ENCODE results near the gene HPS5.
"Not testable (repeated sequence)": the region's sequence is repeated elsewhere in the genome, so short reads cannot be mapped to it uniquely, and the experiment has no call there.

The HPS5 gene

DNA sequence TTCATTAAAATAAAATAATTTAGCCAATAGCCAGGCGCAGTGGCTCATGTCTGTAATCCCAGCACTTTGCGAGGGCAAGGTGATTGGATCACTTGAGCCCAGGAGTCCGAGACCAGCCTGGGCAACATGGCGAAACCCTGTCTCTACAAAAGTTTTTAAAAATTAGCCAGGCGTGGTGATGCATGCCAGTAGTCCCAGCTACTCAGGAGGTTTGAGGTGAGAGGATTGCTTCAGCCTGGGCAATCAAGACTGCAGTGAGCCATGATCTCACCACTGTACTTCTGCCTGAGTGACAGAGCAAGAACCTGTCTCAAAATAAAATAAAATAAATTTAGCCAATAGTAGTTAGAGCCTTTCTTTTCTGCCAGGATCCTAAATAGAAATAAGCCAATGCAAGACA, 12.2 kb downstream of the HPS5 start:
- ATAC-seq: no peak
- H3K4me3 Mint-ChIP-seq: no peak overlapping the region
- peaks cover 19% of the 10 kb centered on the region for H3K4me1 Mint-ChIP-seq
- H3K27ac Mint-ChIP-seq: no peak overlapping the region
- H3K27me3 Mint-ChIP-seq: no peaks in the 10 kb centered on the region
- peaks cover 47% of the 10 kb centered on the region for H3K36me3 Mint-ChIP-seq
- H3K9me3 Mint-ChIP-seq: no peaks in the 10 kb centered on the region

DNA sequence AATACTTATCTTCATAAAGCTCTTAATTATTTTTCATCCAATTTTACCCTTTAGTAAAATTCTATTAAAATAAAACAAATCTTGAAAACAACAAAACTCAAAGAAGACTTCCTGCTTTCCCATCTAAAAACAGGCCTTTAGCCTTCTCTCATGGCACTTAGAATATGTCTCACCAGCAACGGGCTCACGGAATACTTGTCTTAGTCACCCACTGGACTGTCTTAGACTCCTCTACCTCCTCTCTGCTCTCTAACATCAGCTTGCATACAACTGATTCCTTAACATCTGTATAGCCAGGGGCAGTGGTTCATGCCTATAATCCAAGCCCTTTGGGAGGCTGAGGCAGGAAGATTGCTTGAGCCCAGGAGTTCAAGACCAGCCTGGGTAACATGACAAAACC, 13.7 kb downstream of the HPS5 start:
- Mint-ChIP-seq H3K27ac (no peak overlapping the region), H3K27me3 (no peaks in the 10 kb centered on the region), H3K4me3 (no peak overlapping the region), H3K36me3 (peaks cover 53% of the 10 kb centered on the region), H3K4me1 (peaks cover 17% of the 10 kb centered on the region), H3K9me3 (no peaks in the 10 kb centered on the region)
- no peak for ATAC-seq

DNA sequence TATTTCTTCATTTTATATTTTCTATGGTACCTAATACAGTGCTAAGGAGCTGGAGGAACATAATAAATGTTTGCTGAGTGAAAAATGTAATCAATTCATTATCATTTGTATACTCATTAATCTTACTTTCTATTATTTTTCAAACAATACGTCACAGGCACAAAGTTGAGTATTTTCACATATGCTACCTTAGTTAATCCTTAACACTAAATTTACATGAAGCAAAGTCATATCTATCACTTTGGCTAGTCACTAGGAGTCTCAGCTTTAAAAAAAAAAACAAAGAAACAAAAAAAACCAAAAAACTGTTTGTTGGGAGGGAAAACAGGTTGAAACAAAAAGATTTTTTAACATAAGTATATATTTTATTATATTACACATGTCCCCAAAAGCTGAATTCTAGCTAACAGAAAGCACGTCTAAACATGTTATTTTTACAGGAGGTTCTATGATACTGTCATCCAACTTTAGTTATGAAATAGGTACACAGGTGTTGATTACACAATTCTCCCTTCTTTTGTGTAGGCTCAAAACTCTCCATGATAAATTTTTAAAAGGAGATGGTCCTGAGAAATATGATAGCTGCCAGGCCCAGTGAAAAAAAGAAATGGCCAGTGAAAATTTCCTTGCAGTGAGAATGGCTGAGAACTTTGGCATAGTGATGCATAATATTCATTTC, 14.3 kb downstream of the HPS5 start:
- H3K27me3 Mint-ChIP-seq: no peaks in the 10 kb centered on the region
- H3K9me3 Mint-ChIP-seq: no peaks in the 10 kb centered on the region
- peaks cover 17% of the 10 kb centered on the region for H3K4me1 Mint-ChIP-seq
- H3K36me3 Mint-ChIP-seq: peaks cover 59% of the 10 kb centered on the region
- no peak overlapping the region for H3K4me3 Mint-ChIP-seq
- no peak overlapping the region for H3K27ac Mint-ChIP-seq
- ATAC-seq: no peak

DNA sequence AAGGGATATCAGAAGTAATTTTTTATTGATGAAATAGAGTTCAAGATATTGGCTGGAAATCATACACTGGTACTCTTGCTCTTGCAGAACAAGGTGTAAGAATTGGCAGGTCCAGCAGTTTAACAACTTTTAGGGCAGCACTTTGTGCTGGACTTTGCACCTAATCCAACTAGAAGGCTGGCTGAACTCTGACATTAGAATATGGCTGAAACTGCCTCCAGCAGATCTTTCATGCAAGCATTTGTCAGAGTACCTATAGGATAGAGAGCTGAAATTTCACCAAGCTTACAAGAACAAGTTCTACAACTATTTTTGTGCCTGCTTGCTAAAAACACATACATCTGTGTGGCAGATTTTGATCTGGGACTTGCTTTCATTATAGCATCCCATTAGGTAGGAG, 17.2 kb downstream of the HPS5 start:
- H3K36me3 Mint-ChIP-seq: peaks cover 73% of the 10 kb centered on the region
- H3K4me1 Mint-ChIP-seq: peaks cover 3% of the 10 kb centered on the region
- ATAC-seq: no peak
- H3K27ac Mint-ChIP-seq: no peak overlapping the region
- no peak overlapping the region for H3K4me3 Mint-ChIP-seq
- no peaks in the 10 kb centered on the region for H3K9me3 Mint-ChIP-seq
- H3K27me3 Mint-ChIP-seq: no peaks in the 10 kb centered on the region

DNA sequence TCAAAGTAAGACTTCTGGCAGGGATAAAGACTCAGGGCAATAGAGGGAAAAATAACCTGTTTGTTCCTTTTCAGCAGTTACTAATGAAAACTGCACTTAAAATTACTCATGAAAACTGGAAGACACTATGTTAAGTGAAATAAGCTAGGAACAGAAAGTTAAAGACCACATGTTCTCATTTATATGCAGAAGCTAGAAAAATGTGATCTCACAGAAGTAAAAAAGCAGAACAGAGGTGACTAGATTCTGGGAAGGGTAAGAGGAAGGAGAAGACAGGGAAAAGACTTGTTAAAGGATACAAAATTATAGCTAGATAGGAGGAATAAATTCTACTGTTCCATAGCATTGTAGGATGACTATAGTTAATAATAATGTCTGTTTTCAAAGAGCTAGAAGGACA, 22.2 kb downstream of the HPS5 start:
- Mint-ChIP-seq H3K27me3 (no peaks in the 10 kb centered on the region), H3K9me3 (no peaks in the 10 kb centered on the region), H3K4me3 (no peak overlapping the region), H3K4me1 (peaks cover 6% of the 10 kb centered on the region), H3K36me3 (peaks cover 79% of the 10 kb centered on the region), H3K27ac (no peak overlapping the region)
- ATAC-seq: no peak

DNA sequence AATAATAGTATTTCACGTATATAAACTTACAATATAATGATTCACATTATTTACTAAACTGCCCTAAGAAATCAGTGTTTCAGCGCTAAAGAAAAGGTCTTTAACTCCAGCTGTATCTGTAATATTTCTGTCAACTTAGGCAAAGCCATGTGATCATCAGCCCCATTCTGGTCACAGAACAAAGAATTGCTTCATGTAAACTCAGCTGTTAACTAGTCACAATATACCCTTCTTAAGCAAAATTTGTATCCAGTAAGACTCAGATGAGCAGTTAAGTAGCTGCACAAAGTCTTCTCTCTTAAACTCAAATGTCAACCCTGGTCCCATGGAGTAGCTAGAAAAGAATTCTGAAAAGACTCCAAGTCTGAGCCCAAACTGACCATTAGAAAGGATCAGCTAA, 26.6 kb downstream of the HPS5 start:
- Mint-ChIP-seq H3K27me3 (no peaks in the 10 kb centered on the region), H3K27ac (no peak overlapping the region), H3K4me3 (no peak overlapping the region), H3K9me3 (no peaks in the 10 kb centered on the region), H3K4me1 (peaks cover 6% of the 10 kb centered on the region), H3K36me3 (peaks cover 82% of the 10 kb centered on the region)
- no peak for ATAC-seq

DNA sequence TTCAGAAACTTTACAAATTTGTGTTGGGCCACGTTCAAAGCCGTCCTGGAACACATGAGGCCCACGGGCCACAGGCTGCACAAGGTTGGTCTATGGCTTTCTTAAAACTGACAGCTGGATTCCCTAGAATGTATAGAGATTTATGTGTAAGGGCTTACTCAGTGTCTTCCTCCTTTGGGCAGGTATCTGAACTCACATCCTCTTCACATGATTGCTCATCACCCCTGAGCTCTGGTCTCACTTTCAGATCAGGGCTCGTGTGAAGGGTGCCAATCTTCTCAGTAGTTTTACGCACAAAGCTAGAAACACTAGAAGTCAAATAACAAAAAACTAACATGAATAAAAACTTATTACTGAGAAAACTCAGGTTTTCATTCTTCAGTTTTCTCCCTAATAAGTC, 27.1 kb downstream of the HPS5 start:
- Mint-ChIP-seq H3K4me1 (peaks cover 5% of the 10 kb centered on the region), H3K4me3 (no peak overlapping the region), H3K9me3 (no peaks in the 10 kb centered on the region), H3K27me3 (no peaks in the 10 kb centered on the region), H3K27ac (no peak overlapping the region), H3K36me3 (peaks cover 81% of the 10 kb centered on the region)
- ATAC-seq: no peak

DNA sequence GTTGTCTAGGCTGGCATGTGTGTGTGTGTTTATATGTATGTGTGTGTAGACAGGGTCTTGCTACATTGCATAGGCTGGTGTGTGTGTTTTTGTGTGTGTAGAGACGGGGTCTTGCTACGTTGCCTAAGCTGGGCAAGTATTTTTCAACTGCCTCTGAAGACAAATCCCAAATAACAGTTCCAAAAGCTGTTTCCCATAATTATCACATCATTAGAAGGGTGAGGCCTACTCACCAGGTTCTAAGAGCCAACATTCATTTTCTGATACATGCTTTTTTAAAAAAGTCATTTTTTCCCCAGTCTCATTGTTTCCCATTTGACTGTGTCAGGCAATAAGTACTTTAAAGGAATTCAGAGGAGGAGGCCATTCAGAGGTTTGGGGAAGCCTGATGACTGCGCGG, 33.0 kb downstream of the HPS5 start:
- H3K36me3 Mint-ChIP-seq: peaks cover 76% of the 10 kb centered on the region
- no peak overlapping the region for H3K4me3 Mint-ChIP-seq
- H3K27ac Mint-ChIP-seq: no peak overlapping the region
- ATAC-seq: no peak
- no peaks in the 10 kb centered on the region for H3K27me3 Mint-ChIP-seq
- no peaks in the 10 kb centered on the region for H3K4me1 Mint-ChIP-seq
- H3K9me3 Mint-ChIP-seq: no peaks in the 10 kb centered on the region

DNA sequence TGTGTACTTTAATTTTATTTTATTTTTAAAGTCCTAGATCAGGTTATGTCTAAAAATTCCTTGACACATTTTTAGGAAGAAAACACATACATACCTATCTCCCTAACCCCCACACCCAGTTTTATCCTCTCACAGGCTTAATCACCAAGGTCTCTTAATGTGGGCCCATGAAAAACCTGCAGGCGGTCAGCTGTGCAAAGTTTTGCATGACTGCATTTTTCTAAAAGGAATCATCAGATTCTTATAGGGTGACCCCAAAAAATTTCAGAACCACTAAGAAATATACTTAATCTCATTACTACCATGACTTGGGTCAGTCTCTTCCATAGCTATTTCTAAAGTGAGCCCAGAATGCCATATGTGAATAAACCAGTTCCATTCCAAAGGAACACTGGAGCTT, 36.1 kb downstream of the HPS5 start:
- Mint-ChIP-seq H3K9me3 (no peaks in the 10 kb centered on the region), H3K4me1 (peaks cover 21% of the 10 kb centered on the region), H3K27ac (no peak overlapping the region), H3K4me3 (no peak overlapping the region), H3K36me3 (peaks cover 71% of the 10 kb centered on the region), H3K27me3 (no peaks in the 10 kb centered on the region)
- no peak for ATAC-seq

DNA sequence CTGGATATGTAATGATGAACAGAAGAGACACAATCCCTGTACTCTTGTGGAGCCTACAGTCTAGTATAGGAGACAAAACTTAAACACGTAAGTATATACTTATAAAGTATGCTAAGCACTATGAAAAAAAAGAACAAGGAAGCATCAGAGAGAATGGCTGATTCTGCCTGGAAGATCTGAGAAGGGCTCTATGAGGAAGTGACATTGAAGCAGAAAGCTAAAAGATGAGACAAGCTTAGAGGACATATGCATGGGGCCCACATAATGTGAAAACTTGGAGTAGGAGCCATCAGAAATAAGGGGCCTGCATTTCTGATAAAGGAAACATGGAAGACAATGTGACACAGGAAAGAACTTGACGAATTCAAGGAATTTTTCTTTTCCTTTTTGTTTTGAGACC, 39.3 kb downstream of the HPS5 start:
- H3K4me1 Mint-ChIP-seq: peaks cover 33% of the 10 kb centered on the region
- no peaks in the 10 kb centered on the region for H3K9me3 Mint-ChIP-seq
- H3K36me3 Mint-ChIP-seq: peaks cover 74% of the 10 kb centered on the region
- peak overlapping the region; percentile 91 for H3K27ac Mint-ChIP-seq
- no peaks in the 10 kb centered on the region for H3K27me3 Mint-ChIP-seq
- ATAC-seq: peak; percentile 66
- H3K4me3 Mint-ChIP-seq: peak overlapping the region; percentile 4

DNA sequence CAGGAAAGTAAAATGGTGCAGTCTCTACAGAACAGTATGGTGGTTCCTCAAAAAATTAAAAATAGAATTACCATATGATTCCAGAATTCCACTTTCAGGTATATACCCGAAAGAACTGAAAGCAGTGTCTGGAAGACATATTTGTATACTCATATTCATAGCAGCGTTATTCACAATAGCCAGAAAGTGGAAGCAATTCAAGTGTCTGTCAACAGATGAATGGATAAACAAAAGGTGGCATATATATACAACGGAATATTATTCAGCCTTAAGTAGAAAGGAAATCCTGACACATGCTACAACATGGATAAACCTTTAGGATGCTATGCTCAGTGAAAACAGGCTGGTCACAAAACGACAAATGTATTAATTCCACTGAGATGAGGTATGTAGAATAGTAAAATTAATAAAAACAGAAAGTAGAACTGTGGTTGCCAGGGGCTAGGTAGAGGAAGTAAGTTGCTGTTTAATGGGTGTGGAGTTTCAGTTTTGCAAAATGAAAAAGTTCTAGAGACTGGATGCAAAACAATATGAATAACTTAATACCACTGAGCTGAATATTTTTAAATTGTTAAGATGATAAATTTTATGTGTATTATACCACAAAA, 41.4 kb downstream of the HPS5 start:
- Mint-ChIP-seq H3K36me3 (peaks cover 69% of the 10 kb centered on the region), H3K4me1 (peaks cover 33% of the 10 kb centered on the region), H3K27me3 (no peaks in the 10 kb centered on the region), H3K9me3 (no peaks in the 10 kb centered on the region), H3K27ac (peak overlapping the region; percentile 91), H3K4me3 (peak overlapping the region; percentile 72)
- peak; percentile 91 for ATAC-seq

DNA sequence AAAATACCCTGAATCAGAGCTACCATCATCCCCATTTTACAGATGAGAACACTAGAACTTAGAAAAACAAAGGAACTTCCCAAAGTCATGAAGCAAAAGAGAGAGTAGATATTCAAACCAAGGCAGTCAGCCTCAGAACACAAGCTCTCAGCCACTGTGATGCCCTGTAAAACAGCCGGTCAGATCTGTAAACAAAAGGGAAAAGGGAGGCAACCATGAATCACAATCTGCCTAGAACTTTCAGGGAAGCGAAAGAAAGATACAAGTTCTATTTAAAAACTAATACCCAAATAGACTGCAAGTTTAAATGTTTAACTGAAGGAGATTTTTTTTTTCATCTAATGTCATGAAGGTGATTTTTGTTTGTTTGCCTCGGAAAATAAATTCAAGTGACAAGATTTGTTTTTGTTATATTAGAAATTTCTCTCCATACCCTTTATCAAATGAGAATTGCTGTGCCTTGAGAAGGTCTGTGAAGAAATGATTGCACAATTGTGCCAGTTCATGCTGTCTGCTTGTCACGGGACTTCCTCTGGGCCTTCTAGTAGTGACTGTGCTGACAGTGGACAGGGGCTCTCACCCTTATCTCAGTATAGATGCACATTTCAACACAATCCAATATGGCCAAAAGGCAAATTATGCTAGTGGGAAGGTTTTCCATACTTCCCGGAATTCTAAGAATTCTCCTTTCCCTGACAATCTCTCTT, 44.2 kb downstream of the HPS5 start:
- Mint-ChIP-seq H3K27me3 (no peaks in the 10 kb centered on the region), H3K9me3 (no peaks in the 10 kb centered on the region), H3K4me3 (no peak overlapping the region), H3K4me1 (peaks cover 27% of the 10 kb centered on the region), H3K36me3 (peaks cover 46% of the 10 kb centered on the region), H3K27ac (peak overlapping the region; percentile 30)
- ATAC-seq: no peak

DNA sequence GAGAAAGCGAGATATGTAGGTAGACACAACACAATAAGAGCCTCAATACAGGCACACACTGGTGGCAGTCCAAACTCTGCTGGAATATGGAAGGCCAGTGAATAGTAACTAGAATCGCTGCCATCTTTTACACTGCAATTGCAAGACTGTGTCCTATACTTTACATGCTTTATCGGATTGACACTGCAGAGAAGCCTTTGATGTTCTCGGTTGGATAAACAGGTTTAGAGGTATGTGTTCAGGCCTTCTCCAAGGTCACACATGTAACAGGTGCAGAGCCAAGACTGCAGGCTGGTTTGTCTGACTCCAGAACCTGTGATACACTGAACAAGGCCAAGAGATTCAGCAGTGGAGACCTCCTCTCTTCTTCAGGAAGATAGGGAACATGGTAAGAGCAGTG, 50.7 kb downstream of the HPS5 start:
- H3K27ac Mint-ChIP-seq: peak overlapping the region; percentile 23
- H3K4me3 Mint-ChIP-seq: no peak overlapping the region
- ATAC-seq: no peak
- H3K9me3 Mint-ChIP-seq: no peaks in the 10 kb centered on the region
- no peaks in the 10 kb centered on the region for H3K27me3 Mint-ChIP-seq
- H3K4me1 Mint-ChIP-seq: peaks cover 10% of the 10 kb centered on the region
- peaks cover 5% of the 10 kb centered on the region for H3K36me3 Mint-ChIP-seq

DNA sequence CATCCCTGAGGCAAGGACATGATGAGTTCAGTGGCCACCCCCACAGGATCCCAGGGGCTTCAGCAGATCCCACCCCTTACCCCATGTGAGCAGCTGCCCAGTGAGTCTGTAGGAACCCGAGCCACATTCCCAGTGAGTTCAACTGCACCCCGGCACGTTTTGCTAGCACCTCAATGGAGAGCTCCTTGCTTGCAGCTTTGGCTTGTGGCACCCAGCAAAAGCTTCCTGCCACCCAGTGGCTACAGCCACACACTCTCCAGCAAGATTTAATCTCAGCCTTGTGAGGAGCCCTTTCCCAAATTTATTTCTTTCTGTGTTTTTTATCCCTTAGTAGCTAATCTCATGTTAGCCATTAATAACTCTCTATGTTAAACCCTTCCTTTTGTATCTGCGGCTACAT, 51.8 kb downstream of the HPS5 start:
- ATAC-seq: no peak
- no peak overlapping the region for H3K4me3 Mint-ChIP-seq
- no peak overlapping the region for H3K27ac Mint-ChIP-seq
- H3K36me3 Mint-ChIP-seq: peaks cover 5% of the 10 kb centered on the region
- H3K9me3 Mint-ChIP-seq: no peaks in the 10 kb centered on the region
- no peaks in the 10 kb centered on the region for H3K27me3 Mint-ChIP-seq
- H3K4me1 Mint-ChIP-seq: peaks cover 18% of the 10 kb centered on the region

DNA sequence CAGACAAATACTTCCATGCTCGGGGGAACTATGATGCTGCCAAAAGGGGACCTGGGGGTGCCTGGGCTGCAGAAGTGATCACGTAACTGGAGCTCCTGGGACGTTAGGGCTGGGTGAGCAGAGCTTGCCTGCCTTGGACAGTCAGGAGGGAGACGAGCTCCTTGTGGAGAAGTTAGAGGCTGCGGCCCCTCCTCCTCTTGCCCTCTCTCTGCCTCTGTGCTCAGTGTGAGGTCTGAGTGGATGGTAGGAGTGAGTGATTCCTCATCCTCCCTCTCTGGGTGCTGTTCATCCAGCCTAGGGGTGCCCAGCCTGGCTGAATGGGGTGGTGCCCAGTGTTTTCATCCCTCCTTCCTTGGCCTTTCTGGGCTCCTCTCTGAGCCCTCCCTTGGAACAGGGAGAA, 52.7 kb downstream of the HPS5 start:
- peaks cover 26% of the 10 kb centered on the region for H3K4me1 Mint-ChIP-seq
- peak overlapping the region; percentile 91 for H3K27ac Mint-ChIP-seq
- not testable (repeated sequence) for H3K9me3 Mint-ChIP-seq, ATAC-seq, H3K36me3 Mint-ChIP-seq, H3K4me3 Mint-ChIP-seq, H3K27me3 Mint-ChIP-seq
